Kidney glomerular epithelial cell (primary cell): ENCODE results near the gene TRABD2B.

ENCODE experiments used
- DNase-seq: peaks from one replicate; lab custom pipeline; 2025; lab: John Stamatoyannopoulos, UW

The TRABD2B gene

DNA sequence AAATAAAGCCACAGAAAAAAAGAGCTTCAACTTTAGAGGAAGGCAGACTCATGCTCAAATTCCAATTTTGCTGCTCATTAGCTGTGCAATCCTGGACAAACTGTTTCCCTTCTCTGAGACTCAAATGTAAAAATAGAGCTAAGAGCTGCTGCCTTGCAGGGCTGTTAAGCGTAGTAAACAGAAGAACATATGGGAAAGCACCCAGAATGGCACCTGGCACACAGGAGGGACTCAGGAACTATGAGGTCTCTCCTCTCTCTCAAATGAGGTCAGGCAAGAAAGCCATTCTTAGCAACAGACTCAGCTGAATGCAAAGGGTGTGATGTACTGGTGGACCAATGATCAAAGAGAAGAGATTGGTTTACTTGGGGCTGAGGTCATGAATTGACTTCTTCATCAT is 61.3 kb downstream of the TRABD2B start:
- no peak for DNase-seq

DNA sequence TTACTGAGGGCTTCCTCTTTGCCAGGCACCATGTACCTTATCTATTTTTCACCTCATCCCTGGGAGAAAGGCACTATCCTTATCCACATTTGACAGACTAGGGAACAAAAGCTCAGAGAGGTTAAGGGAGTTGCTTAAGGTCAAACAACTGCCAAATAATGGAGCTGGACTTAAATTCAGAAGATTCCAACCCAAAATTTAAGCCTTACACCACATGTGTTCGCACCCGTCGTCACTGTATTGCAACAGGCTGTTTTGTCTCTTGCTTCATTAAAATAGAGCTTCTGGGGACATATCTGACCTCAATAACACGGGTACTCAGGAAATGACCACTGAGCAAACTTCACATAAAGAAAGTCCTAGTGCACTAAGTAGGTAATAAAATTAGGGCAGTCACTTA is 62.0 kb downstream of the TRABD2B start:
- no peak for DNase-seq

- DNase-seq: peak; percentile 97
These were observed 62.9 kb downstream of the TRABD2B start for GRCh38 chr1:47934243-47934805.

DNA sequence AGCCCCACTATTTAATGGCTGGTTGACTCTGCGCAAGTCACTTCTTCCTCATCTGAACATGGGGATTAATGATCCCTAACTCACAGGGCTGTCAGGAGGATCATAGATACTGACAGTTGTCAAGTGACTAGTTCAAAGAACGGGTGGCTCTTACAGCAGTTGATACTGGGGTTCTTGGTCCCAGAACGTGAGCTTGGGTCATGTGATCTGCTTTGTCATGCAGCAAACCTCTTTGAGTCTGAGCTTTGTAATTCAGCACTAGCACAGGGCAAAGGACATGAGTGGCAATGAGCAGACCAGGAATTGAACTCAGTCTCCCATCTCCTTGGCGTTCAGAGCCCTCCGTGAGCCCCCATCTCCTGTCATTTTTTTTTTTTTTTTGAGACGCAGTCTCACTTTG is 64.4 kb downstream of the TRABD2B start:
- no peak for DNase-seq

GRCh38 chr1:47931395-47931794 is 65.8 kb downstream of the TRABD2B start:
- no peak for DNase-seq

GRCh38 chr1:47930210-47930840 is 66.9 kb downstream of the TRABD2B start:
- DNase-seq: no peak

DNA sequence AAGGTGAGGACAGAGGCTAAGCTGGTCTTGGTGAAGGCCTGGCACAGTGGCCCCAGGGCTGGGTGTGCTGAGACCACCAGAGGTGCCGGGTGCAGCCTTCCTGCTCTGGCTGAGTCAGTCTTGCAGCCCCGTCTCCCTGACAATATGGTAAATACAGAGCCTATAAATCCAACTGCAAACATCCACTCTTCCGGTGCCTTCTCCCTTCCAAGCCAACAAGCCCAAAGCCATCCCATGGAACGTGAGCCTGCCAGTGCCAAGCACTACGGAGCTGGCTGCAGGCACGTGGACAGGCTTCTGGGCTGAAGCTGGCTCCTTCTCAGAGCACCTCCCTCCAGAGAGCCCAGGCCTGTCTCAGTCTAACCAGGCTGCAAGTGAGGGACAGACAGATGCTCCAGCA is 70.0 kb downstream of the TRABD2B start:
- no peak for DNase-seq

GRCh38 chr1:47926461-47926999 is 70.7 kb downstream of the TRABD2B start:
- no peak for DNase-seq

GRCh38 chr1:47924270-47925048 is 72.7 kb downstream of the TRABD2B start:
- peak; percentile 23 for DNase-seq

DNA sequence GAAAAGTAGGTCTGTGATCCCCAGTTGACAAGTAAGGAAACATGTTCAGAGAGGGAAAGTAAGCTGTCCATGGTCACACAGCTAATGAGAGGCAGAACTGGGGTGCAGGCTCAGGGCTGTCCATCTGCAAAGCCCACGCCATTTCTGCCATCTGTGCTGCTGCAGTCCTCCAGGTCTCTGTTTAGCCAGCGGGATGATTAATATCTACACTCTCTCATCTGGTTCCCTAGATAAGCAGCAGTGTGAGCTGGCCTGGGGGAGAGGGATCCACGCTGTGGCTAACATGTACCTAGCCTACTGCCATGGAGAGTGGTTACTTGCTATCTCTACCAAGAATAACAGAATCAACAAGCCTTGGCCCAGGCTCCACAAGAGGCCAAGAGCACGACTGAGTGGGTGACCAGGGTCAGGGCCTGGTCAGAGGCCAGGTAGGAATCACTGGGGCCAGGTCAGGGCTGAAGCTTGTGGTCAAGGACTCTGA is 75.2 kb downstream of the TRABD2B start:
- DNase-seq: no peak

GRCh38 chr1:47919113-47919833 is 77.9 kb downstream of the TRABD2B start:
- DNase-seq: no peak

GRCh38 chr1:47918257-47918867 is 78.8 kb downstream of the TRABD2B start:
- no peak for DNase-seq

GRCh38 chr1:47917687-47918086 is 79.5 kb downstream of the TRABD2B start:
- no peak for DNase-seq

- no peak for DNase-seq
These were observed 81.4 kb downstream of the TRABD2B start for GRCh38 chr1:47915677-47916353.

GRCh38 chr1:47914952-47915676 is 82.1 kb downstream of the TRABD2B start:
- no peak for DNase-seq

- DNase-seq: peak; percentile 24
These were observed 82.8 kb downstream of the TRABD2B start for GRCh38 chr1:47914218-47914938.

DNA sequence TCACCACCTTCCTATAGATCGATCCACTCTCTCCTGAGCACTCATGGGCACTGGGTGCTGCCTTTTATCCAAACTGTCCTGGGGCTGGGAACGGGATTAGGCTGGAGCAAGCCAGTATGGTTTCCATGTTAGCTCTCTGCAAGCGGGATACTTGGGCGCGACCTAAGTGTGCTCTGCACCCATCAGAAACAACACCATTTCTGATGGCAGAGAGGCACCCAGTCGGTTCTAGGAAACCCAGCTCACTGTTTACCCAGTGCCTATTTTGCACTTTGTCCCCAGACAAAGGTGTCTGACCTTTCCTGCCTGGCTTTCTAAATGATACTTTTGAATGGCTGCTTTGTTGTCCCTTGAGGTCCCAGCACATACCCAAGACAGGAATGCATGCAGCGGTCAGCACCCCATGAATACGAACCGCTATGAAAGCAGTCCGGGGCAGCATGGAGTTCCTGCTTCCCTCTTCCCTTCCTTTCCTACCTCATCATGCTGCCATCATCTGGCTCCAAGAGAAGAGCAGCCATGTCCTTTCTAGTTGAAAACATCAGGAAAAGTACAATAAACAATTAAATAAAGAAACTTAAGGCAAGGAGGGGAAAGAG is 83.9 kb downstream of the TRABD2B start:
- no peak for DNase-seq

- DNase-seq: no peak
These were observed 84.4 kb downstream of the TRABD2B start for GRCh38 chr1:47912756-47913155.

- DNase-seq: no peak
These were observed 85.3 kb downstream of the TRABD2B start for GRCh38 chr1:47911892-47912291.
